ENCODE data around the gene CELA2A.

The CELA2A gene

GRCh38 chr1:15456313-15456954, at the start of gene CELA2A:
Gene CELA2A (plus strand): TSS chr1:15456732. CDS start chr1:15456754, 22 bp downstream.
- DNase-seq = no peak

DNA sequence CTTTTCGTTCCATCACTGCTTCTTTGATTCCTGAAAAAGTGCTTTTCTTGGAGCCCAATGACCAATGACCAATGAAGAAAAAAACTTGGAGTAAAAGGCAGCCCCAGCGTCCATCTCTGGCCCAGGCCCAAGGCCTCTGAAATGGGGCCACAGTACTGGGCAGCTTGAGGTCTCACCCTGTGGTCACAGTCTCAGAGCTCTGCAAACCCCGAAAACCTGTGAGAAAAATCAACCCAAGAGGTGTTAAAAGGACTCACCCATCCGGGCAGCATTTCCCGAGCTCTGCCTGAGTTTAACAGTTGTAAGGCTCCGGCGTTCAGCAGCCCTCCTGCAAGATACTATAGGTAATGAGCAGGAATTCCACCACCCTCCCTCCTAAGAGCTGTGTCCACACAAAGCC, 49.0 kb upstream of the CELA2A start:
- DNase-seq = no peak

DNA sequence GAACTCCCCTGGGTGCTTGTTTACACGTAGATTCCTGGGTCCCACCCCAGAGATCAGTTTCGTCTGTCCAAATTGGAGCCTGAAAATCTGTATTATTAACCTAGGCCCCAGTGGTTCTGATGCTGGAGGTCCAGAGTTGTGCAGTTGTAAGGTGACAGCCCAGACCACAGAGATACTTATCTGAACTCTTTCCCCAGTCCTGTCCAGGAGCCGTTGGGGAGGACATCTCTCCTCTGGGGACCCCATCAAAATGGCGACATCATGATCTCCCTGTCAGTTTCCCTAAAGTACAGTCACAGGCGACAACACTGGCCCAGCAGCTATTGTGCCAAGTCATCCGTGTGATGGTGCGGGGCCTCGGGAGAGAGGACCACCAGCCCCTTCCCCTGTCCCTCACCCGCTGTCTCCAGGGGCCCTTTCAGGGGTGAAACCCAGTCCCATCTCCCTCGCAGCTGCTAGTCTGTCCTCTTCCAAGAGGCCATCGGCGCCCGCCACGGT, 47.6 kb upstream of the CELA2A start:
- no peak for DNase-seq

DNA sequence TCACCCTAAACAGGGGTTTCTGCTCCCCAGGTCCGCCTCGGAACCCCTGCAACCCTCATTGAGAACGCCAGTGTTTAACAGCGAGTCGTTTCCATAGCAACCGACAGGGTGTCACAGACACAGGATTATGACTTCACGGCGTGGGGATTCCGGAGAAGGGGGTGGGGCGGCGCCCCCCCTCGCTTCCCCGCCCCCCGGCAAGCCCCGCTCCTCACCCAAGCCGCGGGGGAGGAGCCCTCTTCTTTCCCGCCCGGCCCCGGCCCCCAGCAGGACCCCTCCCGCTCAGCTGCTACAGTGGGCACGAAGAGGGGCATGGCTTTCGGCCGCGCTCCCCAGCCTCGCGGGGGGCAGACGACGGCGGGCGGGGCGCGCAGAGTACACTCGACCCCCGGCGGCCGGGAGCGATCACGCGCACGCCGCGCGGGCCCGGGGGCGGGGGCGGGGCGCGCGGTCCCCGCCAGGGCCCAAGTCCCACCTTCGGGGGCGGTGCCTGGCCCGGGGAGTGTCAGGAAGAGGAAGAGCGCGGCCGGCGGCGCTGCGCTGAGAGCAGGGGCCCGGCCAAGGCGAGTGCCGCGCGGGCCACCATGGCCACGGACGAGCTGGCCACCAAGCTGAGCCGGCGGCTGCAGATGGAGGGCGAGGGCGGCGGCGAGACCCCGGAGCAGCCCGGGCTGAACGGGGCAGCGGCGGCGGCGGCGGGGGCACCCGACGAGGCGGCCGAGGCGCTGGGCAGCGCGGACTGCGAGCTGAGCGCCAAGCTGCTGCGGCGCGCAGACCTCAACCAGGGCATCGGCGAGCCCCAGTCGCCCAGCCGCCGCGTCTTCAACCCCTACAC, 46.9 kb upstream of the CELA2A start, which contains the start of gene EFHD2:
Gene EFHD2 (plus strand): TSS at position 501 of the 835 bp plus-strand sequence. CDS start 84 bp downstream, at position 585.
- peak; percentile 41 to 48 for DNase-seq

GRCh38 chr1:15410223-15410883, 46.2 kb upstream of the CELA2A start:
- DNase-seq = no peak

DNA sequence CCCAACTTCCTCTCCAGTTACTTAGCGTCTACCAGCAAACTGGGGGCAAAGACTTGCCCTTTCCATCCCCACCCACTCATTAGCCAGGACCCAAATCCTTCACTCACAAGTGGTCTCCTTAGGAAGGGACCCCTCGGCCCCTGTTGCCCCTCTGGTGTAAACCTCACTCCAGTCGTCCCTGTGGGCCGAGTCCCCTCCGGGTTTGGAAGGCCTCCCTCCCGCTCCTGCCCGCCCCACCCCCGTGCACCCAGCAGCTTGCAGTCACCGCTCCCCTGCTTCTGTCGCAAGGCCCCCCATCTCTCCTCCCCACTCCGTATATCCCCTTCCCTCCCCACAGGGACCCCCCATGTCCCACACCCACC, 45.7 kb upstream of the CELA2A start:
- DNase-seq = no peak

GRCh38 chr1:15411593-15412137, 44.9 kb upstream of the CELA2A start:
- DNase-seq = peak; percentile 29 to 34

GRCh38 chr1:15412175-15412800, 44.2 kb upstream of the CELA2A start:
- DNase-seq = no peak

GRCh38 chr1:15412843-15413242, 43.7 kb upstream of the CELA2A start:
- DNase-seq = peak in 1 of 2 donors; percentile 28

DNA sequence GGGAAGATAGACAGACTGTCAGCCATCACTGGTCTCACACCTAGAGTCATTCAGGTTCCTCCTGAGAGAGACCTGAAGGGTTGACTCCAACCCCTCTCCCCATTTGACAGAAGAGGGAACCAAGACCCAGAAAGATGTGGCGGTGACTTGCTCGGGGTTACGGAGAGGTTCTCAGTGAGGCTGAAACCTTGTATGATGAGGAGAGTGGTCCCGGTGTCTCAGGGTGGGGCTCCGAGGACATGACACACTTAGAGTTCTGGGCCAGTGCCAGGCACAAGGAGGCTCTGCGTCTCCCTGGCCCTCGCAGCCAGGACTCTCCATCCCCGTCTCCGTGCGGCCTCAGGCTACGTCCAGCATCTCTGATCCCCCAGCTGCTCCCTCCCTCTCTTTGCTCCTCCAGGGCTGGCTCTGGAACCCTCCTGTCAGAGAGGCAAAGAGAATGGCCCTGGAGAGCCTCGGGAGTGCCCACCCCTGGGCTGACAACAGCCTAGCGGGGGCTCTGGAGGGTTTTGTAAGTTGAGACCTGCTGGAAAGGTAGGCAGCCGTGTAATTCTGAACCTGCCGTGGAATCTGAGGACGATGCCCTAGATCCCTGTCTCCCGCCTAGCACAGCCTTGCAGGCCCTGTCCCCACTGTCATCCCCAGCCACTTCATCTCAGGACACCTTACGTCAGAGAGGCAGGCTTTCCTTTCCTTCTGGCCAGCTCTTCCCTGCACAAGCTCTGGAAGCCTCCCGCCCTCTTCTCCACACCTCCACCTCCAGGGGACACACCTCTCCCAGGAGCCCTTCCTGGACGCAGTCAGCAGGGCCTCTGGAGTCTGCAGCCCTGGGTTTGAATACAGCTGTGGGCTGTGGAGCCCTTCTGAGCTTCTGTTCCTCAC, 42.7 kb upstream of the CELA2A start:
- no peak for DNase-seq

DNA sequence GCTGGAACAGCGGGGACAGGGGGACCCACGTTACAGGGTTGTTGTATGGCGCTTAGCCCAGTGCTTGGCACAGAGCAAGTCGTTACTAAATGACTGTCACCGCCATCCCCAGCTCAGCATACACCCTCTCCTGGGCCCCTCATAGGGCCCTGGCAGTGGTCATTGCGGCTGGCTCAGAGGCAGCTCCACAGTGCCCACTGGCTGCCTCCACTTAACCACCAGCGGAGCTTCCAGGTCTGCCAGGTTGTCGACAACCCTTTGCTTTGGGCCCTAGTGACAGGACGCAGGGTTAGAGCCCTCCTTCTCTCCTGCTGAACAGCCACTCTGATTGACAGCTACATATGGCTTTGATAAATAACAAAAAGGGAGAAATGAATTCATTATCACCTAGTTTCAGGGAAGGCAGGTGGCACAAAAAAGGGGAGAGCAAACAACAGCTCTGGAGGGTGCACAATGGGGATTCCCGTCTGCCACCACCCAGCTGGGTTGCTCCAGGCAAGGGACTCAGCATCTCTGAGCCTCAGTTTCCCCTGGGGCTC, 42.0 kb upstream of the CELA2A start:
- DNase-seq = no peak

DNA sequence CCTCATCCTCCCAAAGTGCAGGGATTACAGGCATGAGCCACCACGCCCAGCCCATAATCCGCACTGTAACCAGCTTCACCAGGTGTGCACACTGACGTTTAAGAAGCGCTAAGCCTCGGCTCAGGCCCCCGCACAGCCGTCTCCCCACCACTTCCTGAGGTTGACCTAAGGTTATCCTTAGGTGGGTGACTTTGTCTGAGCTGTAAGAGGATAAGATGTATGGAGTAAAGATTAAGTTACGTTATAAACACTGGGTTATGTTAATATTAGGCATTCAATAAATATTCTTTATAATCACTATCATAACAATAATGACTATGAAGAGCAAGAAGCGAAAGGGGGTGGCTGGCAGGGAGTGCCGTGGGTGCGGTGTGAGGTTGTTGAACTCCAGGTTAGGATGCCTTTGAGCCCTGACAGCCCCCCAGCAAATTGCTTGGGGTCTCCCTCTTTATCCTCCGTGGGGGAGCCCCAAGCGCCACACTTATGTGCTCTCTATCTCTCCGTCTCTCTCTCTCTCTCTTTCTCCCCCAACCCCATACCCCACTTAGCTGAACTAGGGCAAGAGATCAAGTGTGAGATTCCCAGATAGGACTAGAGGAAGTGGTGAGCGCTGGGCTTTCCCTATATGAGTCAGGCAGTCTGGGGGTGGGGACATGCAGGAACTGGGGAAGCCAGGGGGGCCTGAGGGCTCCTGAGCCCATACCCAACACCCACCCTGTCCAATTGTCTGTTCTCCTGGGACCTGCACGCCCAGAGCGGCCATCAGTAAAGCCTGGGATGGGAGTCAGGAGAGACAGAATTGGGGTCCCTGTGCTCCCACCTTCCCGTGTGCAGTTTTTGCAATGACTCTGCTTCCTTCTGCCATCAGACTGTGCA, 39.2 kb upstream of the CELA2A start:
- no peak for DNase-seq

- DNase-seq = no peak
Measured at GRCh38 chr1:15418806-15419515, 37.6 kb upstream of the CELA2A start.

- DNase-seq = no peak
Measured at GRCh38 chr1:15420853-15421465, 35.6 kb upstream of the CELA2A start.

DNA sequence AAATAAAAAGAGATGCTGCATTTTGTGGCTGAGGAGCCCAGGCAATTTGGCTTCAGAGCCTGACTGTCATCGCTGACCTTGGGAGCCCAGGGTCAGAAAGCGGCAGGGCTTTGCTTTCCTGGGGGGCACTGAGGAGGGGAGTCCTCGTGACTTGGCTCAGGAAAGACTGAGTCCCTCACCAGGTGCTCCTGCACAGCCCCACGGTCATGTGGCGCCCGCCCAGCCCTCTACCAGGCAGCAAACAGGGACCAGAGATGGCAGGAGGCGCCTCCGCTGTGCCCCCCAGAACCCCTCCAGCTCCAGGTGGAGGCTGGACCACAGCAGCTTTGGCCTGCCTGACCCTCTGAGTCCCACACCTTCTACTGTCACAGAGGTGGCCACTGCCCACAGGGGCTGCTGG, 33.7 kb upstream of the CELA2A start:
- no peak for DNase-seq

GRCh38 chr1:15423355-15424077, 33.0 kb upstream of the CELA2A start:
- no peak for DNase-seq

- no peak for DNase-seq
Measured at GRCh38 chr1:15424146-15424667, 32.3 kb upstream of the CELA2A start.

GRCh38 chr1:15424981-15425380, 31.6 kb upstream of the CELA2A start:
- DNase-seq = no peak
